ENCODE data around the gene TMEM138. TPM values are rescaled to one million over a fixed set of nuclear protein-coding genes. Genes with fewer than 3 reads are reported as not detected.

TMEM138 gene
- polyA plus RNA-seq, 1 donor, result 19.1 TPM

GRCh38 chr11:61341706-61342105 lies 20.5 kb upstream of the TMEM138 start:
- DNase-seq (ENCODE audit: low read depth), result no peak

- DNase-seq (ENCODE audit: low read depth), result no peak
Observed at GRCh38 chr11:61342207-61342803, 19.9 kb upstream of the TMEM138 start.

GRCh38 chr11:61343792-61344745 lies 18.1 kb upstream of the TMEM138 start:
- no peak for DNase-seq (ENCODE audit: low read depth)

- no peak for DNase-seq (ENCODE audit: low read depth)
Observed at GRCh38 chr11:61345170-61345610, 17.0 kb upstream of the TMEM138 start.

- DNase-seq (ENCODE audit: low read depth), result no peak
Observed at GRCh38 chr11:61345954-61346843, 16.0 kb upstream of the TMEM138 start.

GRCh38 chr11:61347916-61348461 lies 14.2 kb upstream of the TMEM138 start:
- DNase-seq (ENCODE audit: low read depth), result no peak

- DNase-seq (ENCODE audit: low read depth), result no peak
Observed at GRCh38 chr11:61349189-61349751, 12.9 kb upstream of the TMEM138 start.

GRCh38 chr11:61349916-61350315 lies 12.3 kb upstream of the TMEM138 start:
- DNase-seq (ENCODE audit: low read depth), result no peak

- DNase-seq (ENCODE audit: low read depth), result no peak
Observed at GRCh38 chr11:61350336-61350735, 11.8 kb upstream of the TMEM138 start.

GRCh38 chr11:61350803-61351202 lies 11.4 kb upstream of the TMEM138 start:
- DNase-seq (ENCODE audit: low read depth), result no peak

GRCh38 chr11:61352038-61352437 lies 10.1 kb upstream of the TMEM138 start:
- DNase-seq (ENCODE audit: low read depth), result no peak

- DNase-seq (ENCODE audit: low read depth), result no peak
Observed at GRCh38 chr11:61353131-61354067, 8.8 kb upstream of the TMEM138 start.

GRCh38 chr11:61354208-61354607 lies 8.0 kb upstream of the TMEM138 start:
- no peak for DNase-seq (ENCODE audit: low read depth)

- DNase-seq (ENCODE audit: low read depth), result no peak
Observed at GRCh38 chr11:61356706-61357105, 5.5 kb upstream of the TMEM138 start.

- DNase-seq (ENCODE audit: low read depth), result no peak
Observed at GRCh38 chr11:61357233-61357893, 4.8 kb upstream of the TMEM138 start.

- DNase-seq (ENCODE audit: low read depth), result no peak
Observed at GRCh38 chr11:61357894-61358239, 4.3 kb upstream of the TMEM138 start.

GRCh38 chr11:61358566-61358965 lies 3.6 kb upstream of the TMEM138 start:
- DNase-seq (ENCODE audit: low read depth), result no peak

- no peak for DNase-seq (ENCODE audit: low read depth)
Observed at GRCh38 chr11:61359516-61359915, 2.7 kb upstream of the TMEM138 start.

GRCh38 chr11:61361237-61361740 lies 885 bp upstream of the TMEM138 start:
- no peak for DNase-seq (ENCODE audit: low read depth)

- DNase-seq (ENCODE audit: low read depth), result no peak
Observed at GRCh38 chr11:61362542-61362875, 335 bp downstream of the TMEM138 start.

All from forelimb muscle (tissue), 1 donor.